Small intestine (tissue), 7 donors: ENCODE results near the gene WDR59. TPM values are rescaled to one million over a fixed set of nuclear protein-coding genes. Genes with fewer than 3 reads are reported as not detected.

Experiments used
- DNase-seq, 2 donors: peaks; one replicate each; pipeline versions ENCODE4 v3.0.0 to v3.0.0-alpha.2; 2013
- FAIRE-seq: peaks from 2 replicates; lab custom pipeline; 2012; peaks lifted over from hg19 to GRCh38; lab: Jason Lieb, UNC
- H3K27ac ChIP-seq, 3 donors: one replicate each; pipeline ENCODE4 v1.5.1; 2013; ENCODE audit warnings: low read length in 2 of 3, mild to moderate bottlenecking in 2 of 3, control low read depth in 1 of 3, inconsistent platforms in 1 of 3, low read depth in 1 of 3, moderate library complexity in 1 of 3
- H3K27me3 ChIP-seq, 3 donors: one replicate each; pipeline ENCODE4 v1.6.1; 2013; ENCODE audit warnings: low read length in 3 of 3, inconsistent platforms in 1 of 3; ENCODE audit not compliant: control insufficient read depth in 3 of 3, insufficient read depth in 3 of 3
- H3K36me3 ChIP-seq, 3 donors: one replicate each; pipeline ENCODE4 v1.6.1; 2013; ENCODE audit warnings: low read length in 3 of 3, inconsistent platforms in 1 of 3, low read depth in 1 of 3, mild to moderate bottlenecking in 1 of 3, moderate library complexity in 1 of 3; ENCODE audit not compliant: control insufficient read depth in 3 of 3, insufficient read depth in 2 of 3
- H3K4me1 ChIP-seq, 3 donors: one replicate each; pipeline ENCODE4 v1.6.1; 2013; ENCODE audit warnings: low read length in 2 of 3, inconsistent platforms in 1 of 3, low read depth in 1 of 3, mild to moderate bottlenecking in 1 of 3, moderate library complexity in 1 of 3; ENCODE audit not compliant: control insufficient read depth in 3 of 3, insufficient read depth in 2 of 3
- H3K4me3 ChIP-seq, 3 donors: one replicate each; pipeline ENCODE4 v1.5.1; 2013; ENCODE audit warnings: low read length in 3 of 3, control low read depth in 1 of 3, inconsistent platforms in 1 of 3, low read depth in 1 of 3, mild to moderate bottlenecking in 1 of 3, moderate library complexity in 1 of 3
- H3K9me3 ChIP-seq, 2 donors: one replicate each; pipeline ENCODE4 v1.6.1; 2013; ENCODE audit warnings: low read depth in 1 of 2, low read length in 1 of 2; ENCODE audit not compliant: control insufficient read depth in 2 of 2, insufficient read depth in 1 of 2
- WGBS, 3 donors: extraction: QIAGEN DNeasy Blood & Tissue Kit; methylation state at CpG; one replicate each; pipeline ENCODE4 v1.1.7; 2013; 5-methylcytosine and 5-hydroxymethylcytosine counted together
- polyA plus RNA-seq, 4 donors: library from polyadenylated mRNA; stranded (reverse) in 3 of 4; unstranded in 1 of 4; fragments of 200-250 nt in 3 of 4; fragments of 120-200 nt in 1 of 4; gene quantifications; one replicate each; pipeline versions ENCODE4 v1.2.1 to v1.2.3, GENCODE V29; 2013
- donor health status: healthy with polysubstance abuse.
- donor health status: control.
- donor health status: control.
- donor health status: Bipolar disorder and iron deficiency.
- donor health status: healthy.

Gene WDR59
- polyA plus RNA-seq, 4 donors: 13.9 to 68.9 (median 25.2) TPM

DNA sequence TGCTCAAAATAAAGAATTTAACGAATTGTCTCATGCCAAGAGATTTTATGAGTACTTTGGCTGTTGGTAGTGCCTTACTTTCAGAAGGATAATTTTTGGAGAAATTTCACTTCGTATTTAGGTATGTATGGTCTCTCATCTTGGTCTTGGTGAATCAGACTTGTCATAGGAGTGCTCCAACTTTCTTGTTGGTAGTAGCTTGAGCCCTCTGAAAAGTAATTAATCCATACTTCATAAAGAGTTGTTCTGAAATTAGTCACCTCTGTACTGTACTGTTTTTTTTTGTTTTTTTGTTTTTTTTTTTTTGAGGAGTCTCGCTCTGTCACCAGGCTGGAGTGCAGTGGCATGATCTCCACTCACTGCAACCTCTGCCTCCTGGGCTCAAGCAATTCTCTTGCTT is 25.5 kb upstream of the WDR59 start:
- no peak overlapping the region for H3K27ac ChIP-seq
- H3K36me3 ChIP-seq: peaks cover 0 to 2% (median 0%) of the 10 kb centered on the region in 3 donors
- 72 to 83% (median 80%) methylated on average over 3 of the region's 3 CpGs for WGBS, 3 donors
- H3K4me3 ChIP-seq: no peak overlapping the region
- H3K9me3 ChIP-seq: no peaks in the 10 kb centered on the region
- FAIRE-seq (no peak), DNase-seq (no peak)
- H3K27me3 ChIP-seq: no peaks in the 10 kb centered on the region
- H3K4me1 ChIP-seq: peaks cover 0 to 13% (median 0%) of the 10 kb centered on the region in 3 donors

DNA sequence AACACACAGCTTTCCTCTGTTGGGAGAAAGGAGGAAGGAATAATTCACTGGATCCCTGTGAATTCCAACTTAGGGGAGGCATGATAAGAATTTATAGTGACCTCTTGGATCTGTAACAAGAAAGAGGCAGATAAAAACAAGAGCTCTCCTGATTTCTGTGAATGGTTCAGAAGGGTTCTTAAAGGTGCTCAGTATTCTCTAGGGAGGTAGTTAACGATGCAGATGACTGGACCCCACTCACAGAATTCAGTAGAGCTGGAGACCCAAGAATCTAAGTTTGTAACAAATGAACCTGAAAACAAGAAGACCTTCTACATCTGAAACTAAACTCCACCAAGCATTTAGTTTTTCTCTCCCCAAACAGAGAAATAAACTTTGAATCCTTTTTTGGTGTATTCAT is 22.5 kb upstream of the WDR59 start:
- no peak overlapping the region for H3K4me3 ChIP-seq
- 90 to 100% (median 96%) methylated on average over 1 of the region's 1 CpG for WGBS, 3 donors
- no peak overlapping the region for H3K27ac ChIP-seq
- H3K36me3 ChIP-seq: peaks cover 0 to 7% (median 0%) of the 10 kb centered on the region in 3 donors
- peaks cover 0 to 13% (median 0%) of the 10 kb centered on the region in 3 donors for H3K4me1 ChIP-seq
- FAIRE-seq (no peak), DNase-seq (no peak)
- no peaks in the 10 kb centered on the region for H3K27me3 ChIP-seq
- no peaks in the 10 kb centered on the region for H3K9me3 ChIP-seq

DNA sequence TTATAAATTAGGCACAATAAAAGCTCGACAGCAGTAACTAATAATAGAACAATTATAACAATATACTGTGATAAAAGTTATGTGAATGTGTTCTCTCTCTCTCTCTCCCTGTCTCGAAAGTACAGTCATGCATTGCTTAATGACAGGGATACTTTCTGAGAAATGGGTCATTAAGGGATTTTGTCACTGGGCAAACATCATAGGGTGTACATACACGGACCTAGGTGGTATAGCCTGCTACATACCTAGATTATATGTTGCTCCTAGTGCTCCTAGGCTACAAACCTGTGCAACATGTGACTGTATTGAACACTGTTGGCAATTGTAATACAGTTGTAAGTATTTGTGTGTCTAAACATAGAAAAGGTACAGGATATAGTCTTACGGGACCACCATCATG is 20.8 kb upstream of the WDR59 start:
- Histone ChIP-seq H3K27me3 (no peaks in the 10 kb centered on the region), H3K36me3 (peaks cover 0 to 7% (median 0%) of the 10 kb centered on the region in 3 donors), H3K27ac (no peak overlapping the region), H3K4me1 (peaks cover 0 to 7% (median under 1%) of the 10 kb centered on the region in 3 donors), H3K4me3 (no peak overlapping the region), H3K9me3 (no peaks in the 10 kb centered on the region)
- DNase-seq: no peak
- FAIRE-seq: no peak
- WGBS, 3 donors: 76 to 84% (median 78%) methylated on average over 4 of the region's 4 CpGs

DNA sequence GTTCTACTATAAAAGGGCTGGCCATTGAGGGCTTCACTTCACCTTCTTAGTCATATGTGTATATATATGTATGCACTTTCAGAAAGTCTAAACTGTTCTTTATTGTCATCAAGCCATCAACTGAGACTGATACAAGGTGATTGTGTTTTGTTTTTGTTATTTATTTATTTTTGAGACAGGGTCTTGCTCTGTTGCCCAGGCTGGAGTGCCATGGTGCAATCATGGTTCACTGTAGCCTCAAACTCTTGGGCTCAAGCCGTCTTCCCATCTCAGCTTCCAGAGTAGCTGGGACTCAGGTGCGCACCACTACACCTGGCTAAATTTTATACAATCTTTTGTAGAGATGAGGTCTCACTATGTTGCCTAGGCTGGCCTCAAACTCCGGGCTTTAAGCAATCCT is 19.5 kb upstream of the WDR59 start:
- H3K36me3 ChIP-seq: peaks cover 0 to 7% (median 0%) of the 10 kb centered on the region in 3 donors
- H3K9me3 ChIP-seq: no peaks in the 10 kb centered on the region
- H3K4me1 ChIP-seq: peaks cover 2 to 7% (median 5%) of the 10 kb centered on the region in 3 donors
- peaks cover 0 to 7% (median 0%) of the 10 kb centered on the region in 3 donors for H3K27me3 ChIP-seq
- WGBS, 3 donors: 94 to 100% (median 96%) methylated on average over 3 of the region's 3 CpGs
- FAIRE-seq (no peak), DNase-seq (no peak)
- H3K27ac ChIP-seq: no peak overlapping the region
- no peak overlapping the region for H3K4me3 ChIP-seq

DNA sequence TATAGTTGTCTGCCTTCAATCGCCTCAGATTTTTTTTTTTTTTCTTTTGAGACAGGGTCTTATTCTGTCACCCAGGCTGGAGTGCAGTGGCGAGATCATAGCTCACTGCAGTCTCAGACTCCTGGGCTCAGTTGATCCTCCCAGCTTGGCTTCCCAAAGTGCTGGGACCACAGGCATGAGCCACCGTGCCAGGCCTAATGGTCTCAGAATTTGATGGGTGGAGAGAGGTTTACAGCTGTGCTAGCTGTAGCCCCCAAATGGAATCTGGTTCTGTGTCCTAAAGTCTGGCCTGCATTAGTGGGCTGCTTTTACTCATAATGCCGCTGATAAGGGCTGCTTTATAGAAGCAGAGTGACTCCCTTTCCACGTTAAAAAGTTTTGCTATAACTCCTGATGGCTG is 19.0 kb upstream of the WDR59 start:
- no peak overlapping the region for H3K4me3 ChIP-seq
- FAIRE-seq (no peak), DNase-seq (no peak)
- H3K4me1 ChIP-seq: peaks cover 2 to 7% (median 5%) of the 10 kb centered on the region in 3 donors
- H3K9me3 ChIP-seq: no peaks in the 10 kb centered on the region
- peaks cover 0 to 7% (median 0%) of the 10 kb centered on the region in 3 donors for H3K27me3 ChIP-seq
- WGBS, 3 donors: 91 to 97% (median 92%) methylated on average over 5 of the region's 5 CpGs
- no peak overlapping the region for H3K27ac ChIP-seq
- H3K36me3 ChIP-seq: peaks cover 0 to 7% (median 0%) of the 10 kb centered on the region in 3 donors

DNA sequence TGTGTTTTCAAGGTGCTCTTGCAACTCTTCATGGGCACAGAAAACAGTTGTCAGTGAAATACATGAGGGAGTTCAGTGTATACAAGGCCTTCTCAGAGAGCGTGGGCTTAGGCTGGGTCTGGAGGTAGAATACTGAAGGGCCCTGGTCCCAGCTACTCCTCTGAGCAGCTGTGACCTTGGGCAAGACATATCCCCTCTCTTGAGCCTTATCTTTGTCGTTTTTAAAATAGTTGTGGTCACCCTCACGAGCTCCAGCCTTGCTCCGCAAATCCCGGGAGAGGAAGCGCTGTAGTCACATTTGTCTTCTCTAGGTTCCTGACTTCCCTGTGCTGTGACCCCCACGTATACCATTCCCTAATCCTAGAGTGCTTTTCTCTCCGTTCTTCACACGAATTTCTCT is 17.6 kb upstream of the WDR59 start:
- peaks cover 2 to 11% (median 7%) of the 10 kb centered on the region in 3 donors for H3K4me1 ChIP-seq
- DNase-seq (no peak), FAIRE-seq (no peak)
- H3K27ac ChIP-seq: no peak overlapping the region
- no peak overlapping the region for H3K4me3 ChIP-seq
- H3K36me3 ChIP-seq: peaks cover 0 to 5% (median 0%) of the 10 kb centered on the region in 3 donors
- WGBS, 3 donors: 72 to 79% (median 78%) methylated on average over 9 of the region's 9 CpGs
- H3K9me3 ChIP-seq: no peaks in the 10 kb centered on the region
- H3K27me3 ChIP-seq: peaks cover 0 to 7% (median 0%) of the 10 kb centered on the region in 3 donors

DNA sequence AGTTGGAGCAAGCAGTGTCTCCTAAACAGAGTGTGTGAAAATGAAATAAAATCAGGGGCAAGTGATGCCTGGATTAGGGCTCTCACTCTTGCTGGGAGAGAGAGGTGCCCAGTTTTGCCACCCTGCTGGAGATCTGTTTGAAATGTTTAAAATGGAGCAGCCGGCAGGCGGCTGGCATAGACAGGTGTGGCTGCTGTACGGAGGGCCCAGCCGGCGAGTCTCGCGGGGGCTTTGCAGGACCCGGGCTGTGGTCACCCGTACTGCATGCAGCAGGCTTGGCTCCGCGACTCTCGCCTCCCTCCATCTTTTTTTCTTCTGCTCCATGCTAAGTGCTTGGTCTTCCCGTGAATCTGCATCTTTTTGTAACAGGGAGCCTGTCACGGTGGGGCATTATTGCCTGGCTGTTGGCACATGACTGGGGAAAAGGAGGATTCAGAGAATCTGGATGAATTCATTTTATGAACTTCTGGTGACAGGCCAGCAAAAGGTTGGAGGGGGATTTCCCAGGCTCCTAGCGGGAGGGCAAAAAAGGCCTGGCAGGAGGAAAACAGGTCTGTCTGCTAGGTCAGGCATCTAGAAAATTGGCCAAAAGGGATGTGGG is 15.7 kb upstream of the WDR59 start:
- no peak for FAIRE-seq
- DNase-seq: no peak
- Histone ChIP-seq H3K4me3 (peak overlapping the region in 2 of 3 donors; percentile 58 to 83), H3K36me3 (peaks cover 0 to 5% (median 0%) of the 10 kb centered on the region in 3 donors), H3K9me3 (no peaks in the 10 kb centered on the region), H3K4me1 (peaks cover 2 to 11% (median 7%) of the 10 kb centered on the region in 3 donors), H3K27ac (no peak overlapping the region), H3K27me3 (peaks cover 0 to 7% (median 0%) of the 10 kb centered on the region in 3 donors)
- WGBS, 3 donors: 16 to 24% (median 19%) methylated on average over 15 of the region's 15 CpGs

DNA sequence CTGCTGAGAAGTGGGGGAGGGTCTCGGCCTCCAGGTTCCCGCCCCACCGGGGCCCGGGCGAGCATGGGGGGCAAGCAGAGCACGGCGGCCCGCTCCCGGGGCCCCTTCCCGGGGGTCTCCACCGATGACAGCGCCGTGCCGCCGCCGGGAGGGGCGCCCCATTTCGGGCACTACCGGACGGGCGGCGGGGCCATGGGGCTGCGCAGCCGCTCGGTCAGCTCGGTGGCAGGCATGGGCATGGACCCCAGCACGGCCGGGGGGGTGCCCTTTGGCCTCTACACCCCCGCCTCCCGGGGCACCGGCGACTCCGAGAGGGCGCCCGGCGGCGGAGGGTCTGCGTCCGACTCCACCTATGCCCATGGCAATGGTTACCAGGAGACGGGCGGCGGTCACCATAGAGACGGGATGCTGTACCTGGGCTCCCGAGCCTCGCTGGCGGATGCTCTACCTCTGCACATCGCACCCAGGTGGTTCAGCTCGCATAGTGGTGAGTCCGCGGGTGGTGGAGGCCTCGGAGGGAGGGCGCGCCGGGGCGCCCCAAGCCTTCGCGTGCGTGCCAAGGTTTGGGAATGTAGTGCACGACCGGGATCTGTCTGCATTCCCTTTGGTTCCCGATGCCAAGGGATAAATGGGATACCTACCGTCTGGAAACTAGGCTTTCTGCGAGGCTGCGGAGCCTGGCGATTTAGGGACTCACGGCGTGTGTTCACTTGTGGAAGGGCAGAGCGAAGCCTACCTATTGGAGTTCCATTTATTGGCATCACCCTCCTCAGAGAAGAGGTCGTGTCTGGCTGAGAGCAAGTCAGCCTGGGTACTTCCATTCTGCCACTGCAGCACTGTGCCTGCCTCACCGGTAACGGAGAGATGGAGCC is 14.9 kb upstream of the WDR59 start:
- no peaks in the 10 kb centered on the region for H3K9me3 ChIP-seq
- peak overlapping the region; percentile 58 to 93 (median 83) for H3K4me3 ChIP-seq
- peak overlapping the region in 1 of 3 donors; percentile 69 for H3K27ac ChIP-seq
- FAIRE-seq (no peak), DNase-seq (peak; percentile 52 to 69)
- H3K27me3 ChIP-seq: peaks cover 0 to 7% (median 0%) of the 10 kb centered on the region in 3 donors
- WGBS, 3 donors: 0 to 2% (median 1%) methylated on average over 54 to 71 of the region's 71 CpGs
- peaks cover 0 to 5% (median 0%) of the 10 kb centered on the region in 3 donors for H3K36me3 ChIP-seq
- H3K4me1 ChIP-seq: peaks cover 2 to 11% (median 7%) of the 10 kb centered on the region in 3 donors
